Measurements from ENCODE around the gene SCD.
"Not testable (repeated sequence)": the region's sequence is repeated elsewhere in the genome, so short reads cannot be mapped to it uniquely, and the experiment has no call there.

The SCD gene

DNA sequence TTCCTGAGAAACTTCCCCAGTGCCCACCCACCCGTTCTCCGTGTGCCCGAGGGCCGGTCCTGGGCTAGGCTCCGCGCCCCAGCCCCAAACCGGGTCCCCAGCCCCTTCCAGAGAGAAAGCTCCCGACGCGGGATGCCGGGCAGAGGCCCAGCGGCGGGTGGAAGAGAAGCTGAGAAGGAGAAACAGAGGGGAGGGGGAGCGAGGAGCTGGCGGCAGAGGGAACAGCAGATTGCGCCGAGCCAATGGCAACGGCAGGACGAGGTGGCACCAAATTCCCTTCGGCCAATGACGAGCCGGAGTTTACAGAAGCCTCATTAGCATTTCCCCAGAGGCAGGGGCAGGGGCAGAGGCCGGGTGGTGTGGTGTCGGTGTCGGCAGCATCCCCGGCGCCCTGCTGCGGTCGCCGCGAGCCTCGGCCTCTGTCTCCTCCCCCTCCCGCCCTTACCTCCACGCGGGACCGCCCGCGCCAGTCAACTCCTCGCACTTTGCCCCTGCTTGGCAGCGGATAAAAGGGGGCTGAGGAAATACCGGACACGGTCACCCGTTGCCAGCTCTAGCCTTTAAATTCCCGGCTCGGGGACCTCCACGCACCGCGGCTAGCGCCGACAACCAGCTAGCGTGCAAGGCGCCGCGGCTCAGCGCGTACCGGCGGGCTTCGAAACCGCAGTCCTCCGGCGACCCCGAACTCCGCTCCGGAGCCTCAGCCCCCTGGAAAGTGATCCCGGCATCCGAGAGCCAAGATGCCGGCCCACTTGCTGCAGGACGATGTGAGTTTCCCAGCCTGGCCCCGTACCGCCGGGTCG, at the start of gene SCD:
TSS of gene SCD (plus strand) at position 469 of the 803 bp plus-strand sequence. CDS start at position 741, 272 bp downstream.
- peak; percentile 83 for DNase-seq (ENCODE audit: low read depth)

DNA sequence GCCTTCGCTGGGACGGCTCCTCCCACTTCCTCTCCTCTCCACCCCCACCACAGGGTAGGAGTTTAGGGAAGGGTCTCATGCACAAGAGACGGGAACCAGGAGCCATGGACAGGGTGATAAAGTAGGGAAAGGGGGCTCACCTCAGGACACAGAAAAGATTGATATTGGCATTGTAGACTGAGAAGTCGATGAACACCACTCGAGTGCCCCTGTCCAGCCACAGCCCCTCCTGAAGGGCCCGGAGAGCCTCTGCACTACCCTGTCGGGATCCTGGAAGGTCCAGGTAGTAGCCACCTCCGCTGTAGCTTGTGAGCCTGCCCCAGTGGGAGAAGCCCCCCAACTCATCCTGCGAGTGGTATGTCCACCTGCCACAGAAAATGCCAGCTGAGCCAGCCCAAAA, 49.8 kb upstream of the SCD start:
- DNase-seq (ENCODE audit: low read depth) = no peak

DNA sequence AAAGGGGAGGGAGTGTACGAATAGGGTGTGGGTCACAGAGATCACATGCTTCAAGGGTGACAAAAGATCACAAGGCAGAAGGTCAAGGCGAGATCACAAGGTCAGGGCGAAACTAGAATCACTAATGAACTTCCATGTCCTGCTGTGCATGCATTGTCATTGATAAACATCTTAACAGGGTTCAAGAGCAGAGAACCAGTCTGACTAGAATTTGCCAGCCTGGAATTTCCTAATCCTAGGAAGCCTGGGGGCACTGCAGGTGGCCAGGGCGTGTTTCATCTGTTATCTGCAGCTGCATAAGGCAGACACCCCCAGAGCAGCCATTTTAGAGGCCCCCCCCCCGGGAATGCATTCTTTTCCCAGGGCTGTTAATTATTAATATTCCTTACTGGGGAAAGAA, 45.9 kb upstream of the SCD start:
- not testable (repeated sequence) for DNase-seq (ENCODE audit: low read depth)

DNA sequence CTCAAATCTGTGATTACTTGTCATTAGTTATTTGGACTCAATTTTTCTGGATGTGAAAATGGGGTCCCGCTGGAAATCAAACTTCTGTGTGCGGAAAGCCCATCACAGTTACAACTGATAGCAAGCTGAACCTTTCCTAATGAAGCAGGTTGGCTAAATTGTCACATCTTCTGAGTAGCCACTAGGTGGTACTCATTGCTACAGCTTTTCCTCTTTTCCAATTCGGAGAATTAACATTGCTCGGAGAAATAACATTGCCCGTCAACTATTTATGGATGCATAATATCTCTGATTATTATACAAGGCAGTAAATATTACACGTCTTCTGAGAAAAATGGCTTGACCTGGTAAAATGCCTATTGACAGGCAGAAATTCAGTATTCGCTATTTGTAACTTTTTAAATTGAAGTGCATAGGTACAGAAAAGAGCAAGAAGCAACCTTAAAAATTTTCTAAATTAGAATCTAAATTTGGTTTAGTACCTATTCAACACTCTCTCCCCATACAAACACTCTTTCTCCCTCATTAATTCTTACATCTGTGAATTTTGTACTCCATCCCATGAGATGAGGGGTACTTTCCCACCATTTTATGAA, 43.2 kb upstream of the SCD start:
- no peak for DNase-seq (ENCODE audit: low read depth)

DNA sequence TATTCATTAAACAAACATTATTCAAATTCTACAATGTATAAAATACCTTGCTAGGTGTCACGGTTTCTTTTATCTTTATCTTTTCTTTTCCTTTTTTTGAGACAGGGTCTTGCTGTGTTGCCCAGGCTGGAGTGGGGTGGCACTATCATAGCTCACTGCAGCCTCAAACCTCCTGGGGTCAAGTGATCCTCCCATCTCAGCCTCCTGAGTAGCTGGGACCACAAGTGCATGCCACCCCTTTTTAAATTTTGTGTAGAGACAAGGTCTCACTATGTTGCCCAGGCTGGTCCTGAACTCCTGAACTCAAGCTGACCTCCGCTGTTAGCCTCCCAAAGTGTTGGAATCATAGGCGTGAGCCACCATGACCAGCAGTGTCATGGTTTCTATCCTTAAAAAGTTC, 42.6 kb upstream of the SCD start:
- no peak for DNase-seq (ENCODE audit: low read depth)

DNA sequence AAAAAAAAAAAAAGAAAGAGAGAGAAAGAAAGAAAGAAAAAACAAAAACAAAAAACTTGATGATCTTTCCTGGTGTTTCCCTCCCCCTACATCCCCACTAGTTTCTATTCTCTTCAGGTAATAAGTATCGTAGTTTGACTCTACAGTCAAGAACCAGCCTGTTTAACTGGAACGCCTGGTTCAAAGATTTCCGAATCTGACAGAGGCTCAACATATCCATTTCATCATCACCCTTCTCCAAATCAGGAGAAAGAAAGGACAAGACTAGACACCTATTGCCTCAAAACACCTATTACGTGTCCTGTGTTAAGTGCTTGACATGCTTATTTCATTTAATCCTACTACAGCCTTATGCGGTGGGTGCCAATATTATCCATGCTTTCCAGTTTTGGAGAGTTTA, 40.2 kb upstream of the SCD start:
- no peak for DNase-seq (ENCODE audit: low read depth)

DNA sequence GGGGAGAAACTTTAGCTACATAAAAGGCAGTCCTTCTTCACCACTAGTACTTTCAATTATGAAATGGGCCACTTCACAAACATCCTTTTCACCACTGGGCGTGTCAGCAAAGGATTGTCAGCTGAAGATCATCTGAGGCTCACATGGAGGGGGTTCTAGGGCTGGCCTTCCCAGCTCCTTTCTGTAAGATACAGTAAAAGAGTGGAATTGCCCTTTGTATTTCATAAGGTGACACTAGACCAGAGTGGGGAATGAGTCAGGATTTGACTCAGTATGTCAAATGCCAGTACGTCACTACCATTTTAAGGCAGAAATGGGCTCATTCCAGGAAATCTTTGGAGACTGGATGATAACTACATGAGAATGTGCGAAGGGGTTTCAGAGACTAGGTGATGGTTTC, 39.3 kb upstream of the SCD start:
- no peak for DNase-seq (ENCODE audit: low read depth)

DNA sequence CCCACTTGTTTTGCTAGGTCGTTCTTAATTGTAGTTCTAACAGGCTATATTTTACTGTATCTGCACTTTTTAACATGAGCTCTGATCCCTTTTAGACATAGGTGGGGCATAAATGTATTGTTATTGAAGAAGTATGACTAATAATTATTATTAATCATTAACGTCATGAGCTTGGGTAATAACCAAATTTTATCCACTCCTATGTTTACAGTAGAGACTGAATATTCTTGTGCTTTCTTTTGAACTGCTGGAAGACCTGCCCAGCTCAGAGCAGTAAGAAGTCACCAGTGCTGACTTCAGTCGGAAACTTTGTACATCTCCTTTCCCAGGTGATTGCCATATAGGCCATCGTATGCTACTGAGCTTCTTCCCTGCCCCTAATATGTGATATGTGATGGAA, 35.7 kb upstream of the SCD start:
- DNase-seq (ENCODE audit: low read depth) = no peak

DNA sequence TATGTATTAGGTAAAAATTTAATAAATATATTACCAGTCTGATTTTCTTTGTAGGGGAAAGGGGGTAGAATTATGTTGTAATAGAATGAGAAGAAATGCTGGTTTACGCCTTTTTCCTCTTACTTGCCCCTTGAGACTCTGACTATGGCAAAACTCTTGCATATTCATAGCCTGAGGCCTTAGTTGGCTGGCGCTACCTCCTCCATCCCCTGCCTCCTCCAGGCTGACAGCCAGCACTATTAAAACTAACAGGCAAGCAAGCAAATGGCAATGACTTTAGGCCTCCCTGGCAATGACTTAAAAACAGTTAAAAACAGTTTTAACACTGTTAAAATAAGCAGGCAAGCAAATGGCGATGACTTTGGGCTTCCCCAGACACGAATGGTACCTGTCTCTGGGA, 31.4 kb upstream of the SCD start:
- no peak for DNase-seq (ENCODE audit: low read depth)

DNA sequence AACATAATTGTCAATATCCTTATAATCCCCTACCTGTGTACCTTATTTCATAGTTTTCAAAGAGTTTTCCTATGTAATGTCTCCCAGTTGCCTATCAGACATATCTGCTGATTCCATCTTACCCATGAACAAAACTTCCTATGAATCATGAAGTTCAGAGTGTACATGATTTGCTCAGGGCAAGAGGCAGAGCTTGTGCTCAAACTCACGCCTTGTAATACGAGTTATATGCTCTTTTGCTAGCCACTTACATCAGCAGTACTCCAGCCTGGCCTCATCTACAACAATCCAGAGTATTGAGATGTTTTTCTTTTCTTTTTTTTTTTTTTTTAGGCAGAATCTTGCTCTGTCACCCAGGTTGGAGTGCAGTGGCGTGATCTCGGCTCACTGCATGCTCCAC, 28.8 kb upstream of the SCD start:
- DNase-seq (ENCODE audit: low read depth) = no peak

DNA sequence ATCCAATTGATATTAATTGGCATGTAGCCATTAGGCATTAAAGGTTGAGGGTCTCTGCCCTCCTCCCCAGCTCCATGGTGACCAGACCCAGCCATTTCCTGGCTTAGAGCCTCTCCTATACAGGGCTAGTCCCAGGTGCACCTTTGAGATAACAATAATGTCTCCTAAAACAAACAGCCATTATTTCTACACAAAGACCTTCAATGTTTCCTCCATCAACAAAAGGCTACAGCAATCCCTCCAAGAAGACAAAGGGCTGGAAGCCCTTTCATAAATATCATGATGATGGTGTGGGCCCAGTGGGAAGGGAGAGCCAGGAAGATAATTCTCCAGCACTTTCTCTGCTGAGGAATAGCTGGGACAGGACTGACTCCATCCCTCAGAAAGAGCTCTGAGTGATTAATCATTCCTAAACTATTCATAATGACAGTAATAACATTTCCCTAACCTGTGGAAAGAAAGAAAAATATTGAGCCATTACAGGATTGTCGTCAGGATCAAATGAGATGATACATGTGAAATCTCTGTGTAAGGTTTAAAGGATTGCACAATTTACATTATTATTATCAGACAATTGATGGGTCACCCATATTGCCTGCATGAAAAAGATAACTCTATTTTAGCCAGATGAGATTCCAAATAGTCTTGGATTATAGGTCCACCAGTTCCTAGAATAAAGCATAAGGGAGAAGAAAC, 27.2 kb upstream of the SCD start:
- DNase-seq (ENCODE audit: low read depth) = no peak

DNA sequence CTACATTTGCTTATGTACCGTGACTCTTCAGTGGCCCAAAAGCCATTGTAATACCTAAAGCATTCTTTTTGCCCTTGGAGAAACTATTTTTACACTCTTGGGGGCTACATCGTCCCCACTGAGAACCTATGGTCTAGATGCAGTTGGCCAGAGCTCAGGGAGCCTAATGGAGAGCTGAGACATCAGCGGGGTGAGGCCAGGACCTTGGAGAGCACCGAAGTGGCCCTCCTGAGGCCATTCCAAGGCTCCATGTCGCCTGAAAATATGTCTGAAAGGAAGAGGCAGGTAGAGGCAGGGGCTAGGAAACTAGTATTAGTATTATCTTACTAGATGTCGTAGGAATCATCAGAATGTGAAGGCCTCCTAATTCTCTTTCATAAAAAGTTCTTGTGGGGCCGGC, 21.9 kb upstream of the SCD start:
- DNase-seq (ENCODE audit: low read depth) = no peak

DNA sequence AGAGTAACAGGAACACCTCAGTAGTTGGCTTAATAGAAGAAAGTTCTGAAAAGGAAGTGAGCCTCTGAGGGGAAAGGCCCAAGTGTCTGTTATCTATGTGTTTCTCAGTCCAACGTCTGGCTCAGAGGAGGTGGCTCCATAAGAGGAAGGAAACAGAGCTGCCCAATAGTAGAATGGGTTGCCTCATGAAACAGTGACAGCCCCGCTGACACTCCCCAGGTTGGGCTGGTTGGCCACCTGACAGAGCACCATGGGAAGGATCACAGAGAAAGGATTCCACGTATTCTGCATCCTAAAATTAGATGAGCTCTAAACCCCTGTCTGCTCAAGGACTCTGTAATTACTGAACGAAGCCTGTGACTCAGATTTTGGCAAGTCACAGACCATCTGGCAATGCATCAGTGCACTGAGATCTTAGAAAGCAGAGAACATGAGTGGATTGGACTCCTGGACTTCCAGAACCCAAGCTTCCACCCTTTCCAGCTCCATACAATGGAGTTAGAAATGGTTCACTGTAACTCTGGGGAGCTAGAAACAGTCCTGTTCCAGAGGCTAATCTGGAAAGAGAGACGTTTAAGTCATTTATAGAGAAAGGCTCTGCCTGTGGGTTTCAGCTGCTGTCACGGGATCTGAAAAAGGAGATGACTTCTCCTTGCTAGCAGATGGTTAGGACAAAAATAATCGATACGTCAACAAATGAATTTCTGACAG, 19.9 kb upstream of the SCD start:
- no peak for DNase-seq (ENCODE audit: low read depth)

DNA sequence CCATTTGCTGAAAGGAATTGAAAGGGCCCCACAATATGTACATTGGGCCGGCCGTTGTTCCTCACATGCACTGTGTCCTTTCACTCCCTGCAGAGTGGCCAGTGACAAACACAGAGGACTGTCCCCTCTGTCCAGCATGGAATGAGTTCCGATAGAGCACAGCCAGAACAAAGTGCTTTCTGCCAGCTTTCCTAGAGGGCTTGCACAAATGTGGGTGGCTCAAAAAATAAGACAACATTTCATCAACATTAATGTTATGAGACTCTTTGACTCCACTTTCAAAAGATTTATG, 19.4 kb upstream of the SCD start:
- DNase-seq (ENCODE audit: low read depth) = no peak

DNA sequence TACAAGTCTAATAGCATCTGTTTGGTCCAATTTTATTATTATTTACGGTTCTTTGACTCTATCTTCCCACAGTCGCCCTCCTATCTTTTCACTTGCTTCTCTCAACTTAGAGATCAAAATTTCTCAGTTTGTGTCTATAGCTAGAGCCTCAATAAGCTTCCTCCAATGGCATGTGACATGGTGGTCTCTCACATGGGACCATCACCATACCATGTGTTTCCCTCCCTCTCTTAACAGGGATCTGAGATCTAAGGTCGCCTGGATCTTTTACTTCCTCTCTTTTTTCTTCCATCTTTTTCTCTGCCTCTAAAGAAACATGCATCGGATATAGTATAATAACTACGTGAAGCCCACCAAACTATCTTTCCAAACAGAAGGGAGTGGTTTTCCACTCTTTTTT, 18.8 kb upstream of the SCD start:
- no peak for DNase-seq (ENCODE audit: low read depth)

DNA sequence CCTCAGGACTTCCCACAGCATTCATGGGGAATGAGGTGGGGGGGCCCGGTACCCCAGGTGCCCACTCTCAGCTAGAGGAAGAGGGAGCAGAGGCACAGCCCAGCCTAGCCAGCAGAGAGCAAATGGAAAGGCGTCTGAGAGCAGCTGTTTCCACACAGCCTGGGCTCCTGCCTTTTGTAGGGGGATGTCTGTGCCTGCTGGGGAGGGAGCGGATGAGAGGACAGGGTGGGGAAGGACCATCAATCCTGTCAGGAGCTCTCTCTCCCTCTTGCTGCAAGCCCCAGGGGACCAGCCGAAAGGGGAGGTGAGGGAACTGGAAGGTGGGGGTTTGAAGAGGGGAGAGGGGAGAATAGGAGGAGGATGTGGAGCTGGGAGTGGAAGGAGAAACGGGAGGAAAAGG, 17.0 kb upstream of the SCD start, which contains the start of gene PKD2L1:
TSS of gene PKD2L1 (minus strand) at position 150 of the 400 bp plus-strand sequence. CDS start at position 25, 125 bp downstream.
- DNase-seq (ENCODE audit: low read depth) = no peak

DNA sequence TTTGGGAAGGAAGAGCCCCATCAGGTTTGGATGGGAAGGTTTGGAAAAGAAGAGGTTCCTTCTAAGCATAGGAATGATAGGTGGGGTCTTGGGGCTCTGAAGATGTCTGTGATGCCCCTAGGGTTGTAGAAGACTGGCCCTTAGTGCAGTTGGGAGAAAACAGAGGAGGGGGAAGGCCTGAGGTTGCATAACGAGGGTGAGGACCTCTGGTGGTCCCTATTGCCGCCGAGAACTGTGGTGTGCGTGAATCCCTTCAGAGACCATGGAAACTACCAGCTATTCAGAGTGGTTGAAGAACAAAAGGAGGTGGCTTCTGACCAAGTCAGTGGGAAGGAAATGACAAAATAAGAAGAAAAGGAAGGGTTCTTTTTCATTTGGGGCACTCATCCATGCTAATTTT, 13.9 kb upstream of the SCD start:
- DNase-seq (ENCODE audit: low read depth) = no peak

DNA sequence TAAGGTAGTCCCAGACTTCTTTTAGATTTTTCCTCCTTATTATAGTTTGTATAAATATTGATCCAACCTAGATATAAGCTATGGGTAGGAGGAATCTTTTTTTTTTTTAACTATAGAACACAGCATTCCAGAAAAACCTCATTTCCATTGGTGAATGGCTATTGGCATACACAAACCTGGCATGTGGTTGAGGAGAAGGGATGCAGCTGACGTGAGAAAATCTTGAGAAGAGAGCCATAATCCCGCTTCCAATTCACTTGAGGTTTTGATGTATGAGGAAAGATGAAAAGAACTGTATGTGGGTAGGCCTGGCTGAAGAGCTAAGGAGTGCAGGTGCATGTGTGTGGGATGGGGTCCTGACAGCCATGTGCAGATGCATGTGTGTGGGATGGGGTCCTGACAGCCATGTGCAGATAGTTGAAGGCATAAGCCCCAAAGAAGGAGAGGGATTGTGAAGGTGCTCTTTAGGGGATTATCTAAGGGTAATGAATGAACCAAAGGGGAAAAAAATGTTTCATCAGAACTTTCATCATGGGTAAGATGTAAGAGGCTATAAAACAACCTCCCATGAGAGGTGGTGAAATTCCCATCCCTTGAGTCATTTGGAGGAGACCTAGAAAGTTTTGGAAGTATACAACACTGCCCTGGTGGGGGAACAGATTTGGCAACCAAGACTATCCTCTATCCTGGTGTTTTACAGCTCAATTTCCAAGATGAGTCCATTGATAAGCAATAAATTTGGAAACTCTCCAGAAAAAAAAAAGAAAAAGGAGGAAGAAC, 13.2 kb upstream of the SCD start:
- DNase-seq (ENCODE audit: low read depth) = no peak

DNA sequence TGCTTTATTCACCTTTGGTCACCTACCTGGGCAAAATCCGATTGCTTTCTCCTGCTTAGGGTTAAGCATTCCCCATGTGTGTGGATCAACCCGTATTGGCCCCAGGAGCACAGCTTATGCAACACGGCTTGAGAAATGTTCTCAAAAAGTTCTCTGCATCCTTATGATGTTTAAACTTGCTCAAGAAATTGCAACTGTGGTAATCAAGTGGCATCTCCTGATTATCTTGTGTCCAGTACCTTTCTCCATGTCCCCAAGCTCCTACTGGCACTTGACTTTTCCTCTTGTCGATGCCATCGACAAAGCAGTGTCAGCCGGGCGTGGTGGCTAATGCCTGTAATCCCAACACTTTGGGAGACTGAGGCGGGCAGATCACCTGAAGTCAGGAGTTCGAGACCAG, 12.3 kb upstream of the SCD start:
- no peak for DNase-seq (ENCODE audit: low read depth)

DNA sequence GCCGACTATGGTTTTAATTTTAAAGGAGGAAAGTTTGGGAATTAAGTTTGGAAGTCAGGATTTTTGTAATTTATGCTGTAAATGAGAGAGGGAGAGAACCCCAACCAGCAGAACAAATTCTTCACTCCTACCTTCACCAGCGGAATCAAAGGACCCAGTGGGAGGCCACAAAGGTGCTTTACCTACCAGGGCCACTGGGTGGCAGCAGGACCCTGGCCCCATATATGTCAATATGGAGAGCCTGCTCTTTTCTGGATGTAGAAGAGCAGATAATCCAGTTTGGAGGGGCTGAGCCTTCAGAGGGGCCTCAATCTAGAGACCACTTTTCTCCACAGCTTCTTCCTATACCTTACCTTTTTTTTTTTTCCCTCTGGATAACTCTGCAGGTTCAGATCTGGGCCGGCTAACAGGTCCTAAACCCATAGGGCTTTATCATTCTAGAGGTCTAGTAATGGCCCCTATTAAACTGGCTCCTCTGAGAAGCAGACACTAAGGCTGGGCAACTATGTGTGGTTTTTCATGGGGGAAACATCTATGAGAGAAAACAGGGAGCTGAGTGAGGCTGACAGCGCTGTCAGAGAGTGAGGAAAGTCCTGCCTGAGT, 8.5 kb upstream of the SCD start:
- DNase-seq (ENCODE audit: low read depth) = peak; percentile 71

DNA sequence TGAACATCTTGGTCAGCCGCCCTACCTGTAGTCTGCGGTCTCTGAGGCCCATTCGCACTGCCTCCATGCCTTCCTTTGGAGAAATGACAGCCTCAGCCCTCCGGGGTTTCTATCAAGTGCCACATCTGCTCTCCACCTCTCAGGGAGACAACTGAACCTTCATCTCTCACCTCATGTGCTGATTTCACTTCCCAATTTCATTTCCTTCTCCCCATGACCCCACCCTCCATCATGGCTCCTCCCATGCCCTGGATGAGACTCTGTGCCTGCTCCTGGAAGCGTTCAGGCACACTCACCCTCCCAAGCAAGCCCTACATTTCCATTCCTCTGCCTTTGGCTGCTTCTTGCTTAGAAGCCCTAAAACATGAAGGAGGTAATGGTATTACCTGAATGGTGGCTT, 7.8 kb upstream of the SCD start:
- no peak for DNase-seq (ENCODE audit: low read depth)
